Transverse colon (tissue), 4 donors: ENCODE measurements around the gene MIF4GD. TPM values are rescaled to one million over a fixed set of nuclear protein-coding genes. Genes with fewer than 3 reads are reported as not detected.

Experiments
- DNase-seq: peaks from one replicate; pipeline ENCODE4 v3.0.0-alpha.2; 2019
- H3K27ac ChIP-seq, 4 donors: fragments of 200-600 bp; sonication (generic); 2 replicates each; pipeline ENCODE4 v1.5.1; 2016 to 2018; ENCODE audit warnings: inconsistent platforms in 4 of 4
- H3K27me3 ChIP-seq: fragments of 200-600 bp; sonication (generic); 2 replicates; pipeline ENCODE4 v1.5.1; 2017; ENCODE audit warnings: inconsistent platforms
- H3K36me3 ChIP-seq, 4 donors: fragments of 200-600 bp; sonication (generic); 2 replicates each; pipeline ENCODE4 v1.5.1; 2017 to 2019; ENCODE audit warnings: inconsistent platforms in 4 of 4
- H3K4me1 ChIP-seq, 4 donors: fragments of 200-600 bp; sonication (generic); 2 replicates each; pipeline ENCODE4 v1.5.1; 2017 to 2020; ENCODE audit warnings: inconsistent platforms in 4 of 4
- H3K4me3 ChIP-seq, 4 donors: fragments of 200-600 bp; sonication (generic); 1 replicate in 1 of 4; 2 replicates in 3 of 4; pipeline versions ENCODE4 v1.5.1 to v1.6.1; 2017 to 2019; ENCODE audit warnings: inconsistent platforms in 4 of 4
- H3K9me3 ChIP-seq, 2 donors: fragments of 200-600 bp; sonication (generic); 2 replicates each; pipeline ENCODE4 v1.5.1; 2017 to 2019; ENCODE audit warnings: inconsistent platforms in 2 of 2
- EP300 ChIP-seq: sonication (generic); formaldehyde crosslinking; IDR thresholded peaks from one replicate; pipeline ENCODE4 v1.6.1; 2017; ENCODE audit warnings: antibody characterized with exemption, low read depth
- POLR2A ChIP-seq: fragments of 450-650 bp; IDR thresholded peaks from one replicate; pipeline ENCODE4 v1.6.1; 2016; ENCODE audit warnings: antibody characterized with exemption, mild to moderate bottlenecking, moderate library complexity
- POLR2AphosphoS5 ChIP-seq, 3 donors: sonication (generic); formaldehyde crosslinking; IDR thresholded peaks; one replicate each; pipeline ENCODE4 v1.6.1; 2016; ENCODE audit warnings: antibody characterized with exemption in 3 of 3
- WGBS, 2 donors: methylation state at CpG; one replicate each; pipeline ENCODE4 v1.1.5; 2018; ENCODE audit warnings: low coverage in 1 of 2; 5-methylcytosine and 5-hydroxymethylcytosine counted together
- in situ Hi-C, 4 donors: fragments of 200-750 bp; cut with MboI; loops; one replicate each; pipeline versions ENCODE4 v1.15.0 to v1.15.1; 2017; ENCODE audit warnings: low sequenced_read_pairs in 3 of 4, low pct_ligation_motif_present in 1 of 4, low pct_unique_long_range_greater_than_20kb in 1 of 4
- intact Hi-C: fragments of 100-400 bp; cut with DNase I; formaldehyde crosslinking; loops from one replicate; pipeline ENCODE4 v1.15.1; 2023; ENCODE audit warnings: low total_unique reads
- total RNA-seq, 4 donors: library from RNA; depleted of rRNA; stranded (reverse); fragments of >200 nt; gene quantifications; one replicate each; pipeline ENCODE4 v1.1.0, GENCODE V29; 2016
- TF ChIP-seq, protein P1 (sequence below), 5 experiments: fragments of 200-600 bp in 3 of 5; fragments of 450-650 bp in 2 of 5; sonication (generic) in 3 of 5; IDR thresholded peaks; 1 replicate in 2 of 5; 2 replicates in 3 of 5; pipeline ENCODE4 v1.5.1; 2016 to 2017; ENCODE audit warnings: antibody characterized with exemption in 5 of 5, inconsistent platforms in 3 of 5, mild to moderate bottlenecking in 2 of 5, moderate library complexity in 1 of 5

MIF4GD gene
- total RNA-seq, 4 donors from 2014 or later, result 9.0 to 44.0 (median 28.6) TPM

DNA sequence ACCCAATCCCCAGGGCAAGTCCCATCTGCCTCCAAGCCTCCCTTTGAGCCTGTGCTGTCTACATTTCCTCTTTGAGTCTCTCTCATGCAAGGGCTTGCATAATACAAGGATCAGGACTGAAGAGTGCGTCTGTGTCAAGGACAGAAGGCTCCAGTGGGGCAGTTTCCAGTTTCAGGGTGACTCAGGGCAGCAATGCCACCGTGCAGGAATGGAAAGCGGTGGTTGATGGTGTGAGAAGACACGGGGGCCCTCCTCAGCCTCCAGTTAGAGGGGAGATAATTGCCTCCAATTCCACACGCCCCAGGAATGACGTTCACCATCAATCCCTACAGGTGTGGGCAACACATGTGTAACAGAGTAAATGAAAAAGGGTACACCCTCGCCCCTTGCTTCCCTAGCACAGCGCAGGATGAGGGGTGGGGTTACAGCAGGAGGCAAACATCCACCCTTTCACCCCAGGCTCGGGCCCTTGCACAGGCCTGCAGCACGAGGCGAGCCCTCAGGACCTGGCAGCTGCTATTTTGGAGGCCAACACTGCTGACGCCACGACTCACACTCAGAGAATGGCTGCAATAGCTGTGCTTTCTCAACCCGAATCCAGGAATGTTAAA is 43.0 kb upstream of the MIF4GD start:
- H3K4me1 ChIP-seq, result peaks cover 0 to 27% (median 12%) of the 10 kb centered on the region in 4 donors
- peak; percentile 42 for DNase-seq

GRCh38 chr17:75308732-75309629 is 38.0 kb upstream of the MIF4GD start:
- no peaks in the 10 kb centered on the region for H3K36me3 ChIP-seq
- H3K27ac ChIP-seq, result peak overlapping the region; percentile 80 to 91 (median 84)
- H3K4me1 ChIP-seq, result peaks cover 6 to 25% (median 21%) of the 10 kb centered on the region in 4 donors
- 47 to 51% methylated on average over 9 to 20 of the region's 20 CpGs for WGBS, 2 donors
- intact Hi-C loops, result no loop called here
- H3K27me3 ChIP-seq, result no peaks in the 10 kb centered on the region
- DNase-seq, result peak; percentile 77
- in situ Hi-C loops, result loop anchor here in 2 of 4 donors (25.0 kb wide), 1 partner anchor 103 kb away; the partner anchor contains the start of gene GRB2 (in 2 of the 2)
- TF ChIP-seq POLR2A, result peak; percentile 71
- peak in 2 of 3 donors; percentile 46 to 56 for TF ChIP-seq POLR2AphosphoS5 (IDR thresholded peaks at IDR 0.05)
- TF ChIP-seq, protein P1, sequence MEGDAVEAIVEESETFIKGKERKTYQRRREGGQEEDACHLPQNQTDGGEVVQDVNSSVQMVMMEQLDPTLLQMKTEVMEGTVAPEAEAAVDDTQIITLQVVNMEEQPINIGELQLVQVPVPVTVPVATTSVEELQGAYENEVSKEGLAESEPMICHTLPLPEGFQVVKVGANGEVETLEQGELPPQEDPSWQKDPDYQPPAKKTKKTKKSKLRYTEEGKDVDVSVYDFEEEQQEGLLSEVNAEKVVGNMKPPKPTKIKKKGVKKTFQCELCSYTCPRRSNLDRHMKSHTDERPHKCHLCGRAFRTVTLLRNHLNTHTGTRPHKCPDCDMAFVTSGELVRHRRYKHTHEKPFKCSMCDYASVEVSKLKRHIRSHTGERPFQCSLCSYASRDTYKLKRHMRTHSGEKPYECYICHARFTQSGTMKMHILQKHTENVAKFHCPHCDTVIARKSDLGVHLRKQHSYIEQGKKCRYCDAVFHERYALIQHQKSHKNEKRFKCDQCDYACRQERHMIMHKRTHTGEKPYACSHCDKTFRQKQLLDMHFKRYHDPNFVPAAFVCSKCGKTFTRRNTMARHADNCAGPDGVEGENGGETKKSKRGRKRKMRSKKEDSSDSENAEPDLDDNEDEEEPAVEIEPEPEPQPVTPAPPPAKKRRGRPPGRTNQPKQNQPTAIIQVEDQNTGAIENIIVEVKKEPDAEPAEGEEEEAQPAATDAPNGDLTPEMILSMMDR (IDR thresholded peaks at IDR 0.05), result no peak
- no peaks in the 10 kb centered on the region for H3K9me3 ChIP-seq
- no peak overlapping the region for H3K4me3 ChIP-seq

More for the DNA sequence above, 43.0 kb upstream of the MIF4GD start:
- H3K4me3 ChIP-seq, result no peak overlapping the region
- intact Hi-C loops (no loop called here), in situ Hi-C loops (loop anchor here in 2 of 4 donors (25.0 kb wide), 1 partner anchor 98 kb away; the partner anchor contains the start of gene GRB2 (in 2 of the 2))
- H3K9me3 ChIP-seq, result no peaks in the 10 kb centered on the region
- H3K36me3 ChIP-seq, result peaks cover 0 to 4% (median 0%) of the 10 kb centered on the region in 4 donors
- TF ChIP-seq POLR2A (peak; percentile 23), EP300 (no peak), POLR2AphosphoS5 (IDR thresholded peaks at IDR 0.05) (peak in 1 of 3 donors; percentile 31)
- H3K27me3 ChIP-seq, result no peaks in the 10 kb centered on the region
- H3K27ac ChIP-seq, result peak overlapping the region; percentile 50 to 91 (median 57)
- WGBS, 2 donors, result 78% methylated on average over 14 of the region's 14 CpGs; no CpG with 5 or more reads in 1 of the 2 donors

DNA sequence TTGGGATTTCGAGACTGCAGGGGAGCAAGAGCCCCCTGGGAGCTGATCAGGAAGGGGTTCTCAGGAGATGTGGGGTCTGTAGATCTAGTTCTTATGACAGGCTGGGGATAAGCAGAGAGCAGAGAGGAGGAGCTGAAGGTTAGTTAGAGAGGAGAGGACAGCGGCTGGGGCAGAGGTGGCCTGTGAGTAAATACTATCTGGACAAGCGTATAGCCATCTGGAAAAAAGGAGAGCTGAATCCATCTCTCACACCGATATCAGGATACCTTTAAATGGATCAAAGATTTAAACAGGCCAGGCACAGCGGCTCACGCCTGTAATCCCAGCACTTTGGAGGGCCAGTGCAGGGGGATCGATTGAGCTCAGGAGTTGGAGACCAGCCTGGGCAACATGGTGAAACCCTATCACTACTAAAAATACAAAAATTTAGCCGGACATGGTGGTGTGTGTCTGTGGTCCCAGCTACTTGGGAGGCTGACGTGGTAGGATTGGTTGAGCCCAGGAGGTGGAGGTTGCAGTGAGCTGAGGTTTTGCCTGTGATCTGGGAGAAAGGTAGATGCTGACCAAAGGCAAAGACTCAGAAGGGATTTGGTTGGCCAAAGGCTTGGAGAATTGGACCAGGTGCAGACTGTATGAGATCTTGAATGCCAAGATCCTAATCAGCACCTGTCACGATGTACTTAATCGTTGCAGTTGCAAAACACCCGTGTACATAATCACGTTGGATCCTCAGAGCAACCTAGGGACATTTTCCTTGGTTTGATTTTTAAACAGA is 37.1 kb upstream of the MIF4GD start:
- Histone ChIP-seq H3K4me3 (no peak overlapping the region), H3K9me3 (no peaks in the 10 kb centered on the region), H3K27ac (peak overlapping the region; percentile 80 to 91 (median 84)), H3K4me1 (peaks cover 6 to 25% (median 21%) of the 10 kb centered on the region in 4 donors), H3K36me3 (no peaks in the 10 kb centered on the region), H3K27me3 (no peaks in the 10 kb centered on the region)
- in situ Hi-C loops, result loop anchor here in 2 of 4 donors (25.0 kb wide), 1 partner anchor 104 kb away; the partner anchor contains the start of gene GRB2 (in 2 of the 2)
- intact Hi-C loops, result no loop called here
- no peak for DNase-seq
- TF ChIP-seq, protein P1 (IDR thresholded peaks at IDR 0.05), result no peak
- TF ChIP-seq EP300, result no peak
- TF ChIP-seq POLR2AphosphoS5 (IDR thresholded peaks at IDR 0.05), result no peak
- no peak for TF ChIP-seq POLR2A
- WGBS, 2 donors, result 80 to 87% methylated on average over 8 to 13 of the region's 13 CpGs

- TF ChIP-seq POLR2A (no peak), EP300 (no peak), POLR2AphosphoS5 (IDR thresholded peaks at IDR 0.05) (no peak)
- TF ChIP-seq, protein P1 (IDR thresholded peaks at IDR 0.05), result no peak
- DNase-seq, result no peak
- H3K27ac ChIP-seq, result no peak overlapping the region
- in situ Hi-C loops (loop anchor here in 2 of 4 donors (25.0 kb wide), 1 partner anchor 111 kb away; the partner anchor contains the start of gene GRB2 (in 2 of the 2)), intact Hi-C loops (no loop called here)
- WGBS, 2 donors, result 90 to 94% methylated on average over 3 to 17 of the region's 17 CpGs
- no peaks in the 10 kb centered on the region for H3K4me1 ChIP-seq
- no peaks in the 10 kb centered on the region for H3K9me3 ChIP-seq
- no peak overlapping the region for H3K4me3 ChIP-seq
- no peaks in the 10 kb centered on the region for H3K36me3 ChIP-seq
- H3K27me3 ChIP-seq, result no peaks in the 10 kb centered on the region
Observed at GRCh38 chr17:75301502-75302206, 30.6 kb upstream of the MIF4GD start.
